HepG2 (cell line): ENCODE data around the gene ZNF385B. TPM values are rescaled to one million over a fixed set of nuclear protein-coding genes. Genes with fewer than 3 reads are reported as not detected.

Experiments
- ATRX ChIP-seq: sonication (generic); formaldehyde crosslinking; IDR thresholded peaks from 2 replicates; pipeline ENCODE4 v1.4.0; 2020; ENCODE audit warnings: missing genetic modification reagents, borderline replicate concordance
- BRD4 ChIP-seq: sonication (generic); formaldehyde crosslinking; IDR thresholded peaks from 2 replicates; pipeline ENCODE4 v1.4.0; 2020; ENCODE audit warnings: missing genetic modification reagents
- ERF ChIP-seq: IDR thresholded peaks from 2 replicates; pipeline ENCODE4 v1.6.1; 2018; ENCODE audit warnings: missing biosample characterization, missing genetic modification reagents
- FOXJ3 ChIP-seq: sonication (generic); formaldehyde crosslinking; IDR thresholded peaks from 2 replicates; pipeline ENCODE4 v1.4.0; 2020; ENCODE audit warnings: missing genetic modification reagents, mild to moderate bottlenecking, borderline replicate concordance
- HMGXB4 ChIP-seq, 2 experiments: sonication (generic) in 1 of 2; formaldehyde crosslinking in 1 of 2; IDR thresholded peaks; 2 replicates each; pipeline versions ENCODE4 v1.4.0 to v1.6.1; 2018 to 2020; ENCODE audit warnings: missing genetic modification reagents in 2 of 2, borderline replicate concordance in 1 of 2, low read depth in 1 of 2, mild to moderate bottlenecking in 1 of 2, missing biosample characterization in 1 of 2
- HNRNPK ChIP-seq: fragments of 200-400 bp; formaldehyde crosslinking; IDR thresholded peaks from 2 replicates; pipeline ENCODE4 v1.6.1; 2018; ENCODE audit warnings: low read length, low read depth, moderate library complexity, mild to moderate bottlenecking; ENCODE audit not compliant: poor library complexity, severe bottlenecking
- HNRNPL ChIP-seq: fragments of 200-400 bp; formaldehyde crosslinking; IDR thresholded peaks from 2 replicates; pipeline ENCODE4 v1.6.1; 2017; ENCODE audit warnings: mild to moderate bottlenecking, low read depth, low read length
- HOXA9 ChIP-seq: sonication (generic); formaldehyde crosslinking; IDR thresholded peaks from 2 replicates; pipeline ENCODE4 v1.8.1; 2022; ENCODE audit warnings: missing genetic modification reagents, mild to moderate bottlenecking, moderate library complexity, borderline replicate concordance
- KDM5B ChIP-seq: sonication (generic); formaldehyde crosslinking; IDR thresholded peaks from 2 replicates; pipeline ENCODE4 v1.4.0; 2020; ENCODE audit warnings: missing genetic modification reagents, mild to moderate bottlenecking, borderline replicate concordance
- MAX ChIP-seq: IDR thresholded peaks from 2 replicates; pipeline ENCODE4 v1.6.1; 2012; ENCODE audit warnings: inconsistent platforms
- MYC ChIP-seq: sonication (generic); formaldehyde crosslinking; IDR thresholded peaks from 2 replicates; pipeline ENCODE4 v1.9.0; 2021; ENCODE audit warnings: missing genetic modification reagents, borderline replicate concordance
- PHF5A ChIP-seq: IDR thresholded peaks from one replicate; pipeline ENCODE4 v1.6.1; 2018; ENCODE audit warnings: low read depth, missing genetic modification reagents; ENCODE audit not compliant: unreplicated experiment
- PLSCR1 ChIP-seq: sonication (generic); formaldehyde crosslinking; IDR thresholded peaks from 2 replicates; pipeline ENCODE4 v1.5.0; 2020; ENCODE audit warnings: missing genetic modification reagents, mild to moderate bottlenecking, borderline replicate concordance
- SAP130 ChIP-seq: IDR thresholded peaks from 2 replicates; pipeline ENCODE4 v1.6.1; 2016; ENCODE audit warnings: low read depth
- STAT6 ChIP-seq: sonication (generic); formaldehyde crosslinking; IDR thresholded peaks from 2 replicates; pipeline ENCODE4 v1.4.0; 2020; ENCODE audit warnings: missing genetic modification reagents, mild to moderate bottlenecking, borderline replicate concordance
- TBX2 ChIP-seq: sonication (generic); formaldehyde crosslinking; IDR thresholded peaks from 2 replicates; pipeline ENCODE4 v1.5.0; 2020; ENCODE audit warnings: missing genetic modification reagents, mild to moderate bottlenecking, borderline replicate concordance
- TCF7L2 ChIP-seq: IDR thresholded peaks from 2 replicates; pipeline ENCODE4 v1.6.1; 2011; ENCODE audit warnings: mild to moderate bottlenecking, low read depth, low read length, moderate library complexity
- TEF ChIP-seq: sonication (generic); formaldehyde crosslinking; IDR thresholded peaks from 2 replicates; pipeline ENCODE4 v1.5.0; 2020; ENCODE audit warnings: missing genetic modification reagents
- ZNF33B ChIP-seq: sonication (generic); formaldehyde crosslinking; IDR thresholded peaks from 2 replicates; pipeline ENCODE4 v1.5.1; 2020; ENCODE audit warnings: mild to moderate bottlenecking, missing genetic modification reagents
- ZNF432 ChIP-seq: sonication (generic); formaldehyde crosslinking; IDR thresholded peaks from 2 replicates; pipeline ENCODE4 v1.5.0; 2020; ENCODE audit warnings: missing genetic modification reagents, mild to moderate bottlenecking, borderline replicate concordance
- ZNF580 ChIP-seq: IDR thresholded peaks from 2 replicates; pipeline ENCODE4 v1.6.1; 2016; ENCODE audit warnings: low read depth, borderline replicate concordance
- ZNF709 ChIP-seq: sonication (generic); formaldehyde crosslinking; IDR thresholded peaks from 2 replicates; pipeline ENCODE4 v1.5.0; 2020; ENCODE audit warnings: mild to moderate bottlenecking, missing genetic modification reagents
- polyA plus RNA-seq, 8 experiments: library from polyadenylated mRNA; depleted of rRNA in 3 of 8; stranded (reverse) in 7 of 8; unstranded in 1 of 8; fragments of >200 nt; fragmentation: Illumina TruSeq in 4 of 8; extraction: Trizol in 4 of 8; gene quantifications; 2 replicates each; pipeline versions ENCODE4 v1.2.1 to v1.2.3, GENCODE V29; 2011 to 2016; ENCODE audit warnings: low read depth in 4 of 8, missing spikeins in 1 of 8, mixed read lengths in 1 of 8; ENCODE audit not compliant: insufficient read depth in 1 of 8
- total RNA-seq, 5 experiments: library from RNA; depleted of rRNA; stranded (reverse); fragments of >200 nt; fragmentation: Illumina TruSeq; extraction: Trizol; gene quantifications; 2 replicates each; pipeline ENCODE4 v1.2.3, GENCODE V29; 2016; ENCODE audit warnings: low read depth in 1 of 5

The ZNF385B gene
- total and polyA plus RNA-seq, 2 of the 13 experiments (the other 11 are each of a cell fraction or from before 2014, with no cell fraction given): 3.3 to 6.7 TPM

GRCh38 chr2:179580378-179581146 is 280.9 kb downstream of the ZNF385B start (continued):
- TF ChIP-seq BRD4 (CRISPR knock-in tag) (0 out of 2 replicates have a peak, but pooled peaks have one; percentile 54), PLSCR1 (CRISPR knock-in tag) (no peak), TEF (CRISPR knock-in tag) (peak; percentile 55; the same call in 1 of the 2 replicates), ZNF580 (CRISPR knock-in tag) (no peak; the same call in 1 of the 2 replicates), ZNF709 (CRISPR knock-in tag) (no peak), KDM5B (CRISPR knock-in tag) (no peak), HNRNPK (no peak), ZNF432 (CRISPR knock-in tag) (no peak), SAP130 (peak; percentile 63), ZNF33B (CRISPR knock-in tag) (no peak), HMGXB4 (CRISPR knock-in tag; IDR thresholded peaks at IDR 0.05; ENCODE audit: borderline replicate concordance in 1 of 2, low read depth in 1 of 2) (no peak), TBX2 (no peak; the same call in 1 of the 2 replicates), PHF5A (CRISPR knock-in tag) (no peak), TCF7L2 (no peak), STAT6 (CRISPR knock-in tag) (no peak; the same call in 1 of the 2 replicates), ERF (CRISPR knock-in tag) (no peak; the same call in 1 of the 2 replicates), HNRNPL (no peak), MAX (peak; percentile 58; the same call in 1 of the 2 replicates), FOXJ3 (CRISPR knock-in tag) (peak; percentile 75; the same call in 1 of the 2 replicates), HOXA9 (CRISPR knock-in tag) (no peak), ATRX (CRISPR knock-in tag) (no peak), MYC (CRISPR knock-in tag) (no peak)
